Neutrophil (primary cell): Measurements from ENCODE around the gene WAC.
A peak's percentile ranks its signal among the peaks of the same experiment; 100 is the strongest.
"Not testable (repeated sequence)": the region's sequence is repeated elsewhere in the genome, so short reads cannot be mapped to it uniquely, and the experiment has no call there.

Experiments
- H3K27ac ChIP-seq: fragments of 200-600 bp; sonication (generic); 2 replicates; pipeline ENCODE4 v1.5.1; 2016; ENCODE audit warnings: mild to moderate bottlenecking, moderate library complexity
- H3K27me3 ChIP-seq: fragments of 200-600 bp; sonication (generic); 2 replicates; pipeline ENCODE4 v1.6.0; 2016; ENCODE audit warnings: mild to moderate bottlenecking
- H3K36me3 ChIP-seq: fragments of 200-600 bp; sonication (generic); 2 replicates; pipeline ENCODE4 v1.5.1; 2017
- H3K4me1 ChIP-seq, 2 experiments: fragments of 200-600 bp in 1 of 2; sonication (generic) in 1 of 2; 1 replicate in 1 of 2; 2 replicates in 1 of 2; pipeline versions ENCODE4 v1.5.1 to v1.6.1; 2013 to 2016; ENCODE audit warnings: low read depth in 1 of 2, low read length in 1 of 2, mild to moderate bottlenecking in 1 of 2, moderate library complexity in 1 of 2; ENCODE audit not compliant: control insufficient read depth in 1 of 2, insufficient read depth in 1 of 2
- H3K4me3 ChIP-seq, 2 experiments: fragments of 200-600 bp in 1 of 2; sonication (generic) in 1 of 2; 1 replicate in 1 of 2; 2 replicates in 1 of 2; pipeline ENCODE4 v1.5.1; 2013 to 2016; ENCODE audit warnings: low read depth in 1 of 2, low read length in 1 of 2, mild to moderate bottlenecking in 1 of 2, moderate library complexity in 1 of 2
- H3K9me3 ChIP-seq: fragments of 200-600 bp; sonication (generic); 2 replicates; pipeline ENCODE4 v1.5.1; 2016
- CTCF ChIP-seq: fragments of 200-600 bp; sonication (generic); IDR thresholded peaks from 2 replicates; pipeline ENCODE4 v1.5.1; 2016; ENCODE audit warnings: antibody characterized with exemption

WAC gene

DNA sequence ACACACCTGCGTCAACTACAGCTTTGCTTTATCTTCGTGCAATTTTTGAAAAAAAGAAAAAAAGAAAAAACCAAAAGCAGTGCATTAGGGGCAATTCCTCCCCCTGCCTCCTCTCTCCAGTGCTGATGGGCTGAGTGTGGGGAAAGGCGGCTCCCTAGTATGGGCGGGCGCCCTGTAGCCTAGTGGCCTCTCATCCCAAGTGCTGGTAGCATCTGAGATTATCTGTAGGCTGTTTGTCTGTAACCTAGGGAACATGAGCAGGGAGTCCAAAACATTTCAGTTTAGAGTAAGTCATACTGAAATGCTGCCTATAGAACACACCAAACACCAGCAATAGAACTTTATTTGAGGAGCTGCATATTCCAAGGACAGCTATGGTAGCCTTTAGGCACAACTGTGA is 119.8 kb downstream of the WAC start:
- Histone ChIP-seq H3K4me1 (no peaks in the 10 kb centered on the region), H3K27ac (no peak overlapping the region), H3K36me3 (no peaks in the 10 kb centered on the region), H3K27me3 (peaks cover 9% of the 10 kb centered on the region), H3K4me3 (no peak overlapping the region), H3K9me3 (no peaks in the 10 kb centered on the region)
- TF ChIP-seq CTCF, result no peak

- not testable (repeated sequence) for H3K27ac ChIP-seq, H3K36me3 ChIP-seq, H3K9me3 ChIP-seq, H3K4me1 ChIP-seq, H3K4me3 ChIP-seq
- peaks cover 11% of the 10 kb centered on the region for H3K27me3 ChIP-seq
These were observed 125.9 kb downstream of the WAC start for GRCh38 chr10:28658824-28659223.

DNA sequence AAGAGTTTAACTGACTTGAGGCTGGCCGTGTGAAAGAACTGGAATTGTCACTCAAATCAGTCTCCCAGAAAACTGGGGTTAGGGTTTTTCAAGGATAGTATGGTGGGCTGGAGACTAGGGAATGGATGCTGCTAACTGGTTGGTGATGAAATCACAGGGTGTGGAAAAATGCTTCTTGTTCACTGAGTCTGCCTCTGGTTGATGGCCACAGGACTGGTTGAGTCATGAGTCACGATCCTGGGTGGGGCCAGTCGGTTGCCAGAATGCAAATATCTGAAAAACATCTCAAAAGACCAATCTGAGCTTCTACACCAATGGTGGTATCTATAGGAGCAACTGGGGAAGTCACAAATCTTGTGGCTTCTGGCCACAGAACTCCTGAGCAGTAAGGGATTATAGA is 128.1 kb downstream of the WAC start:
- Histone ChIP-seq H3K4me3 (no peak overlapping the region), H3K36me3 (no peaks in the 10 kb centered on the region), H3K9me3 (no peaks in the 10 kb centered on the region), H3K4me1 (peaks cover 3 to 4% of the 10 kb centered on the region in 2 experiments), H3K27me3 (peaks cover 32% of the 10 kb centered on the region), H3K27ac (no peak overlapping the region)
- TF ChIP-seq CTCF, result no peak

GRCh38 chr10:28663576-28664368 is 130.9 kb downstream of the WAC start:
- Histone ChIP-seq H3K27me3 (peaks cover 60% of the 10 kb centered on the region), H3K4me1 (peaks cover 11% of the 10 kb centered on the region in 2 experiments), H3K4me3 (no peak overlapping the region), H3K9me3 (no peaks in the 10 kb centered on the region), H3K27ac (no peak overlapping the region), H3K36me3 (no peaks in the 10 kb centered on the region)
- peak; percentile 74 for TF ChIP-seq CTCF

DNA sequence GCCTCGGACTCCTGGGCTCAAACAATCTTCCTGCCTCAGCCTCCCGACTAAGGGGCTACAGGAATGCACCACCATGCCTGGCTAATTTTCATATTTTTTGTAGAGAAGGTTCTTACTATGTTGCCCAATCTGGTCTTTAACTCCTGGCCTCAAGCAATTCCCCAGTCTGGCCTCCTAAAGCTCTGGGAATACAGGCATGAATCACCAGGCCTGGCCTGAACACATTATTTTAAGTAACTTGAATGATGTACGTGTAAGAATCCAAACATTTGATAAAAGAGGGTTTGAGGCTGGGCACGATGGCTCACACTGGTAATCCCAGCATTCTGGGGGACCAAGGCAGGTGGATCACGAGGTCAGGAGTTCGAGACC is 131.4 kb downstream of the WAC start:
- TF ChIP-seq CTCF, result no peak

GRCh38 chr10:28666751-28667467 is 134.0 kb downstream of the WAC start:
- H3K4me3 ChIP-seq, result no peak overlapping the region
- H3K4me1 ChIP-seq, result peaks cover 13 to 14% of the 10 kb centered on the region in 2 experiments
- TF ChIP-seq CTCF, result no peak
- no peaks in the 10 kb centered on the region for H3K9me3 ChIP-seq
- H3K27me3 ChIP-seq, result peaks cover 91% of the 10 kb centered on the region
- H3K27ac ChIP-seq, result no peak overlapping the region
- H3K36me3 ChIP-seq, result no peaks in the 10 kb centered on the region

More for the DNA sequence above, 131.4 kb downstream of the WAC start:
- no peaks in the 10 kb centered on the region for H3K9me3 ChIP-seq
- H3K27ac ChIP-seq, result no peak overlapping the region
- no peak overlapping the region for H3K4me3 ChIP-seq
- no peaks in the 10 kb centered on the region for H3K36me3 ChIP-seq
- peaks cover 14 to 16% of the 10 kb centered on the region in 2 experiments for H3K4me1 ChIP-seq
- H3K27me3 ChIP-seq, result peaks cover 66% of the 10 kb centered on the region
